ENCODE data around the gene COL6A1.

GRCh38 chr21:45944601-45945000 lies 37.0 kb upstream of the COL6A1 start:
- TF ChIP-seq CTCF (conservative IDR thresholded peaks at IDR 0.05 in 1 of 2, IDR thresholded peaks at IDR 0.05 in 1 of 2; ENCODE audit: low read depth in 1 of 2, low read length in 2 of 2) = no peak
- no peak for TF ChIP-seq EZH2 (IDR thresholded peaks at IDR 0.05; ENCODE audit: low read length, missing control alignments)
